Loucy (cell line): Measurements from ENCODE around the gene CAMTA1.

Source experiments
- CTCF ChIP-seq: fragments of 200-600 bp; sonication (generic); conservative IDR thresholded peaks from 2 replicates; pipeline ENCODE4 v1.5.1; 2014; ENCODE audit warnings: mild to moderate bottlenecking, antibody characterized with exemption, low read length
- EZH2phosphoT487 ChIP-seq: fragments of 200-600 bp; IDR thresholded peaks from 2 replicates; pipeline ENCODE4 v1.6.1; 2018; ENCODE audit warnings: antibody characterized with exemption, mild to moderate bottlenecking, moderate library complexity, borderline replicate concordance

GRCh38 chr1:6986281-6986680 lies 201.0 kb downstream of the CAMTA1 start:
- TF ChIP-seq CTCF, result no peak
- TF ChIP-seq EZH2phosphoT487, result no peak
